GM19193 (cell line): Measurements from ENCODE around the gene SELE.
A peak's percentile ranks its signal among the peaks of the same experiment; 100 is the strongest.

Source experiments
- POLR2A ChIP-seq: IDR thresholded peaks from 4 replicates; pipeline ENCODE4 v1.6.1; 2011; ENCODE audit not compliant: insufficient read depth, insufficient read length; ENCODE audit errors: extremely low read depth

Gene SELE

DNA sequence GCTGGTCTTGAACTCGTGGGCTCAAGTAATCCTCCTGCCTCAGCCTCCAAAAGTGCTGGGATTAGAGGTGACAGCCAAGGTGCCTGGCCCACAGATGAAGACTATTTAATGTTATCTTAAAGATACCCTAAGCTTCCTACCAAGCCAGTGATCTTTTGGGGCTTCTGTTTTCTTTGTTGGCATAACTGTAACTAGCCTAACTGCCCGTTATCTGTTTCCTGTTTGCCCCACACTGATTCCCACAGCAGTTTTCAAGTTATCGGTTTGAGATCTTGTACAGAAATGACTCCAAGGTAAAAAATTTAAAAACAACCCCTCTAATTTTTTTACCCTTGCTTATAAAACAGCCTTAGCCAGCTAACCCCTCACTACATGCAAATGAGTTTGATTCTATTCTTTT lies 34.9 kb downstream of the SELE start:
- TF ChIP-seq POLR2A = no peak

DNA sequence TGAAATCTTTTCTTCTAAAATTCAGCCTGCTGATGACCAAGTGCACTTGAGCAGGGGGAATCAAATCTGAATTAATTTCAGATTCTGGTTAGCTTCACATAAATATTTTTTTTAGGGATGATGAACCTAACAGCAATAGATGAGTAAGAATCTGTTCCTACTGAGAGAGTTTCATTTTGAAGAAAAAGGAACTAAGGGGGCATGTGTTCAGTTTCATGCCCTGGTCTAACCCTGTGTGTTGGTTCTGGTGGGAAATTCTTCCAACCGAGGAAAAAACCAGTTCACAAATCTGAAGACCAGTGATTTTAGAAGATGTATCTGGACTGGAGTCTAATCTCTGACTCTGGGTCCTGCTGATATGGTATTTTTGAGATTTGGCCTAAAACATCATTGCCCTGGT lies 36.1 kb downstream of the SELE start:
- no peak for TF ChIP-seq POLR2A

DNA sequence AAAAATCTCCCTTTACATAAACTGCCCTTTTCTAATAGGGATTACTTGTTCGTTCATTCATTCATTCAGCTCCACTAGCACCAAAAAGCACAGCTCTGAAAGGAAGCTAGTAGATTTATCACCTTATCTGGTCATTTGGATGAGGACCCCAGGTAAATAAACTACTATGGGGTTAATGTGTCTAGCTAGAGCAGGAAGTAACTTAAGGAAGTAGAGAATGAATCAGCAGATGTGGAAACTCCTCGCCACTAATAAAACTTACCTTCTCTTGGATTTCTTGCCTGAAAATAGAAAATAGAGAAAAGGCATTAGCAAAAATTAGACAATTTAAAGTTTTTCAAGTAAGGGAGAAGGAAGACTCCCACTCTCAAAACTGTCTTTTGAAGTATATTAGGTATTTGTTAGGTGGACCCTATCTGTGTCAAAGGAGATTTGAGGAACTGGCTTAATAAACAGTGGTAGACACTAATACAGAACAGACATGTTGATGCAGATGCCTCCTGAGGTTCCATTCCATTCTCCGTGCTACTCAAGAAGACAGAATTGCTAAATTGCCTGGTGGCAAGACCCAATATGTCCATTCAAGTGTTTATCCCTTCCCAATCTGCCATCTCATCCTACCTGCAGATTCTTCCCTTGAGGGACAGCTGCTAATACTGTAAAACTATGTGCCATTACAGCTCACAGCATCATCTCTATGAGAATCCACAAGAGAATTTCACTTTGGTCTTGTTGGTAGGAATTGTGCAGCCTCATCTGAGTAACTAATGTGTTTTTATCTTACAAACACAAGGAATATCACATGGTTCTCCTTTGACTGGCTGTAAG lies 37.4 kb downstream of the SELE start:
- no peak for TF ChIP-seq POLR2A

DNA sequence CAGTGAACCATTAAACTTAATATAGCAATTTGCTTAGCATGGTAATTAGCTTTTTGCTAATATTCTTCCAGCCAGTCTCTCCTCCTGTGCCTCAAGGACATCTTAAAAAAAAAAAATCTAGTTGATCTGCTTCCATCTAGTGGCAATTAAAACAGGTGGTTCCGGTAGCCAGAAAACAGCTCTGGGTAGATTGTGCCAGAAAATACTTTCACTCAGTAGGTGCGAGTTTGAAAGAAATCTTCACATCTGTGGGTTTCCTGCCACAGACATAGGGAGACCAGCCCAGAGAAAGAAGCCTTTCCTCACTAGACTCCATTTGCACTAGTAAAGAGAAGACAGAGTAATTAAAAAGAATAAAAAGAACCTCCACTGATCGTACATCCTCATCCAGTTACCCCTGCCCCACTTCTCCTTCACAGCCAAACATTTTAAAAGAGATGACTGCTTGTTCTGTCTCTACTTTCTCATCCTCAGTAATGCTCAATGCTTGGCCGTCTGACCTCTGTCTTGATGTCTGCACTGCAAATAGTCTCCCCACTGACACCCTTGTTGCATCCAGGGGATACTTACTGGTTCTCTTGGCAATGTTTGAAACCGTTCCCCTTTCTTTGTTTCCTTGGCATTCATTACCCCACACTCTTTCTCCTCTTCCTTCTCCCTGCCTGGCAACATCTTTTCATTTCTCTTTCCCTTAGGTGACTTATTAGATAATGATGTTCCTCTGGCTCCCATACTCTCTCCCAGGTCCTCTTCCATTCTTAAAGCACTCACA lies 39.4 kb downstream of the SELE start:
- TF ChIP-seq POLR2A = no peak

DNA sequence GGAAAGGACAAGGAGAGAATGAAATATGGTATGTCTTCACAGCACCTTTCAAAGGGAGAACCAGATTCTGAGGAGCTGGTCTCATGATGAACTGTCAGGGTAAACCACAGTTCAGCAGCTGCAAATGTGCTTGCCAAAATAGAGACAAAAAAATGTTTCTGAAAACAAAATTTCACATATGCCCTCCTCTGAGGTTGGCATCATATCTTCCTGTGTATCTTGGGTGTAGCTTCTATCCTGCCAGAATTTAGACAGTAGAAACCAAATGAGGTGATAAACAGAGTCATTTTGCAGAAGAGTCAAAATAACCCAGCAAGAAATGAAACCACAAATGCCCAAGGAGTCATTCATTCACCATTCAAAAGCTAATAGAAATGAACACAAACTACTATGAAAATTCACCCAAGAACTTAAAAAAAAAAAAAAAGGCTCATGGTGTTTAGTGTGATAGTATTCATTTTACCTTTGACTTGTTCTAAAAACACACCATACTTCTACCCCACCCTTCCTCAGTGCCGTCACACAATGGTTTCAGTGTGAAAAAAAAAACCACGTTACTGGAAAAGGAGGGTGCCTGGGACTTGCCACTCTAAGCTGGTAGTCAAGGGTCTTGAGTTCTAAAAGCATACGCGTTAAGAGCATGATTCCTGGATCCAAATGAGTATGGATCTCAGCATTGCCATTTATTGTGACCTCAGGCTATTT lies 41.0 kb downstream of the SELE start:
- TF ChIP-seq POLR2A = no peak

DNA sequence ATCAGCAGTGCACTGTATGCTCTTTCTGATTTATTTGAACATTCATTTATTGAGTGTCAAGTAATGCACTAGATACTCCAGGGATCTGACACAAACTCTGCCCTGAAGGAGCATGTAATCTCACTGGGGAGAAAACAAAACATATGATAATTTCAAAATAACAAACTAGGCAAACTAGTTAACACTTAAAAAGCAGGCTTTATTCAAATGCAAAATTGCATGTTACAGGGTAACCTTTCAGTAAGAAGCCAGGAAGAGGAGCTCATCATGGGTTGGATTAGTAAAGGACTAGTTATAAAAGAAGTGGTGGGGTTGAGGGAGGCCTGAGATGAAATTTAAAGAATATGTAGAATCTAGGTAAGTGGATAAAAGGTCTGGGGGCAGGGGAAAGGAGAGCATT lies 43.4 kb downstream of the SELE start:
- no peak for TF ChIP-seq POLR2A

DNA sequence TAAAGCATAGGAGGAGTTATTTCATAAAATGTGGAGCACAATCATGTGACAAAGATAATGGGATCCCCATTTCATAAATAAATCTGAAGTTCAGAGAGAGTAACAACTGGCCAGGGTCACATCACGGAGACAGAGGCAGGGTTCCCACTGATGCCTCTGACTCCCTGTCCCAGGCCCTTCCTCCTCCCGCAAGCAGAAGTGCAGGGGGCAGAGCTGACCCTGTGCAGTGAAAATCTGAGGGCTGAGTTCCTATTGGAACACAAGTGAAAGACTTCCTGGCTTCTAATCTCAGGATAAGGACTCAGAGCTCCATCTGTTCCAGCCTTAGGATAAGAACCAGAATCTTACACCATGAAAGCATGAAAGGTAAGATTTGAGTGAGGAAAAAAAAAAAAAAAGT lies 44.5 kb downstream of the SELE start:
- no peak for TF ChIP-seq POLR2A

DNA sequence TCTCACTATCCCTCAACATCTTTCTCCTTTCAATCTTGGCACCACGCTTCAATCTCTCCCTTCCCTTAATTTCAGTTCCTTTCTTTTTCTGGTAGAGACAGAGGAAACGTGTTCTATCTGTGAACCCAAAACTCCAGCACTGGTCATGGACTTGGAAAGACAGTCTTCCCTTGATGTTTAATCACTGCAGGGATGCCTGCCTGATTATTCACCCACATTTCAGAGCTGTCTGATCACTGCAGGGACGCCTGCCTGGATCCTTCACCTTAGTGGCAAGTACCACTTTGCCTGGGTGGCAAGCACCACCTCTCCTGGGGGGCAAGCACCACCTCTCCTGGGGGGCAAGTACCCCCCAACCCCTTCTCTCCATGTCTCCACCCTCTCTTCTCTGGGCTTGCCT lies 50.2 kb downstream of the SELE start:
- no peak for TF ChIP-seq POLR2A

DNA sequence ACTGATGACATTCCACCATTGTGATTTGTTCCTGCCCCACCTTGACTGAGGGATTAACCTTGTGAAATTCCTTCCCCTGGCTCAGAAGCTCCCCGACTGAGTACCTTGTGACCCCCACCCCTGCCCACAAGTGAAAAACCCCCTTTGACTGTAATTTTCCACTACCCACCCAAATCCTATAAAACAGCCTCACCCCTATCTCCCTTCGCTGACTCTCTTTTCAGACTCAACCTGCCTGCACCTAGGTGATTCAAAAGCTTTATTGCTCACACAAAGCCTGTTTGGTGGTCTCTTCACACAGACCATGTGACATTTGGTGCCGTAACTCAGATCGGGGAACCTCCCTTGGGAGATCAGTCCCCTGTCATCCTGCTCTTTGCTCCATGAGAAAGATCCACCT lies 50.7 kb downstream of the SELE start:
- TF ChIP-seq POLR2A = peak; percentile 31

DNA sequence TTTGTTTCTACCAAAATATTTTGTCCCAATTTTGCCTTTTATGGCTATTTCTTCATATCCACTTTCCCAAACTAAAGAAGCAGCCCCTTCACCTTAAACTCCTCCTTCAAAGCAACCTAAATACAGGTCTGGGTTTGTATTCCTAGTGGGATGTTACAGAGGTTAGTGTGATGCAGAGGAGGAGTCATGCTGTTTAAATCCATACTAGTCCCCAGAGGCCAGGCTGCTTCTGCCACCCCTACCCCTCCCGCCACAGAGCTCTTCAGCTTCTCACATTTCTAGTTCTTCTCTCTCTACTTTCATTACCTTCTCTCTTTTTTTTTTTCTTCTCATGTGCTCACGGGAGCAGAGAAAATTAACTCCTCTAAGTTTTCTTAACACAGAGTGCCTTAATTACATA lies 51.8 kb downstream of the SELE start:
- TF ChIP-seq POLR2A = no peak

DNA sequence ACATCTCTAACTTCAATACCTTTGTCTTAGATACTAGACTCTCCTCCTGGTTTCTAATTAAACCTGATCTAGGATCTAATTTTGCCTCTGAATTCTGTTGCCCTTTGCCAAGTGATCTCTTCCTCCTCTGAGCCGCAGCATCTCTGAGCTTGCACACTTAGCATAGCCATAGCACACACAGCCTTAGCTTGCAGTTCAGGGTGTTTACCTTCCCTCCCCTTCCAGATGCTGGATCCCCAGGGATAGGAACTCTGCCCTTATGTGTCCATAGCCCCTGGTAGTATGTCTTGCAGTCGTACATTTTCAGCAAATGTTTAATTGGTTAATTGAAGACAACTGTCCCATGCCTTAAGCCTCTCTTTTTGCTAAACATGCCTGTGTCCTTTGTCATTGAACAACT lies 52.7 kb downstream of the SELE start:
- TF ChIP-seq POLR2A = no peak

DNA sequence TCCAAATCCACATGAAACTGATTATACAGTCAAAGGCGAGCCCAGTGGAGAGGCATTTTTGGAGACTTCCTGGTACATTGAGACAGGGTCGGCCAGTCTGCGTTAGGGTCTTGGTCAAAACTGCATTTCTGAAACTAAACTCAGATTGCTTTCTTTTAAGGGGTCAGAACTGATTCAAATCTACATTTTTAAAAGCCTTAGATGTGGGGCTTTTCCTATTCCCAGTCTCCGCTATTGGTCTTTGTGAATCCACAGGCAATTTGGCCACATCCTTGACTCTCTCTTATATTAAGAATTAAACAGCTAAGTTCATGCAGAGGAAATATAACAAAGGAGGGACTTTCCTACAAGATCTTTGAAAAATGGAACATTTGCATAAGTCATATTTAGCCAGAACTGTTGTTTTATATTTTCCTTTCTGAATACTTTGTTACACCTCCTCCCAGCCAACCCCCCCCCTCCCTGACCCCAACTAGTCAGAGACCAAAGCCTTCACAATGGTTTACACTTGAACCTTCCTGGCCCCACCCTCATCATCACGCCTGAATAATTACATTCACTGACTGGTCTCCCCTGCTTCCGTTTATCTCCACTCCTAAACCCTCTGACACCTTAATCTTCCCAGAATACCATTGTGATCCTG lies 53.4 kb downstream of the SELE start:
- TF ChIP-seq POLR2A = no peak

DNA sequence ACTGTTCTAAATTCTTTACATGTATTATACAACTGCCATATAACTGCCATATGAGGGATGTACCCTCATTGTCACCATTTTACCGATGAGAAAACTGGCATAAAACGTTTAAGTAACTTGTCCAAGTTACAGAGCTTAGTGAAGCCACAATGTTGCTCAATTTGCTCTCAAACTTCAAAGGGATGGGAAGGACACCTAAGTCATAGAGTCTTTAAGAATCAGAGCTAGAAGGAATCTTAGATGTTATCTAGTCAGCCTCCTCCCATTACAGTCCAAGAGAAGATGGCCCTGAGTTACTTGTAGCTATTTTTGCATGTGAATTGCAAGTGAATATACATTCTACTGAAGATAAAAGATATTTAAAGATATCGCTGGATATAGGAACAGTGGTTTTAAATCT lies 54.2 kb downstream of the SELE start:
- no peak for TF ChIP-seq POLR2A

DNA sequence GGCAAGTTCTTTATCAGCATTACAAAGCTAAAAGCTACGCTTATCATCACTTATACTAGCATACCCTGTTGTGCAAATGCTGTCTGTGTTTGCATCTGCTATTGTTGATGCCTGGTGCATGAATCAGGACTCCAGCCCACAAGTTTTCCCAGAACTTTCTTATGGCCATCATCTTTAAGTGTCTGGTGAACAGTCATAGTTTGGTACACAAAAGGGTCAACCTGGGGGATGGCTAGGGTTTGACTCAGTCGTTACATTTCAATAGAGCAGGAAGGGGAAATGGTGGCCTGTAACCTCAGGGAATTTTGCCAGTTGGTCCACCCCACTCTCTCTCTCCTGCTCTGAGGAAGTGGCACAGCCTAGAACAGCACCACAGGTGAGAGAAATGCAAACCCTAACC lies 57.9 kb downstream of the SELE start:
- no peak for TF ChIP-seq POLR2A
